NAMALWA (cell line): ENCODE results near the gene NUB1.

Source experiments
- DNase-seq: peaks from one replicate; pipeline ENCODE4 v3.0.0-alpha.2; 2015; ENCODE audit warnings: low spot score

The NUB1 gene

GRCh38 chr7:151423936-151424335 lies 82.3 kb downstream of the NUB1 start:
- no peak for DNase-seq

- no peak for DNase-seq
Measured at GRCh38 chr7:151424799-151425198, 83.2 kb downstream of the NUB1 start.

GRCh38 chr7:151425670-151426440 lies 84.2 kb downstream of the NUB1 start:
- no peak for DNase-seq

- DNase-seq: no peak
Measured at GRCh38 chr7:151426441-151426903, 84.9 kb downstream of the NUB1 start.

GRCh38 chr7:151426904-151427704 lies 85.5 kb downstream of the NUB1 start:
- no peak for DNase-seq

- no peak for DNase-seq
Measured at GRCh38 chr7:151427705-151428377, 86.2 kb downstream of the NUB1 start.
